ENCODE measurements around the gene GPR183.
"Not testable (repeated sequence)": the region's sequence is repeated elsewhere in the genome, so short reads cannot be mapped to it uniquely, and the experiment has no call there.

The GPR183 gene

GRCh38 chr13:99265821-99266426 is 41.3 kb downstream of the GPR183 start:
- DNase-seq, result peak in 1 of 2 experiments; percentile 56

- DNase-seq, result no peak
Observed at GRCh38 chr13:99265162-99265800, 41.9 kb downstream of the GPR183 start.

DNA sequence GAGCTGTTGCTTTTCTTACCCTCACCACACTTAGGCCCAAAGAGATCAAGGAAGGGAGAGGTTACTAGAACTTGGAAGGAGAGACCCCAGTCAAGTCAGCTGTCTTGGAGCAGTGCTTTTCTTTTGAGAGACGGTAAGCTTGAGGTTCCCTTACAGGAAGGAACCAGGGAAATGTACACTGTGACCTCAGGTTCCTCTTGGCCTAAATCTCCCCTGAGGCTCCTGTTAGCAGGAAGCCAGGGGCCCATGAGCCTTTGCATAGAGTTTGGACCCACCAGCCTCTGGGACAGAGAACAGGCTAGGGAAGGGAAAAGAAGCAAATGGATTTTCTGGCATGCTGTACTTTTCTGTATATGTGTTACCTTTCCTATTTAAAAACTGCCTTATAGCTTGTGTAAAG is 43.1 kb downstream of the GPR183 start:
- no peak for DNase-seq

DNA sequence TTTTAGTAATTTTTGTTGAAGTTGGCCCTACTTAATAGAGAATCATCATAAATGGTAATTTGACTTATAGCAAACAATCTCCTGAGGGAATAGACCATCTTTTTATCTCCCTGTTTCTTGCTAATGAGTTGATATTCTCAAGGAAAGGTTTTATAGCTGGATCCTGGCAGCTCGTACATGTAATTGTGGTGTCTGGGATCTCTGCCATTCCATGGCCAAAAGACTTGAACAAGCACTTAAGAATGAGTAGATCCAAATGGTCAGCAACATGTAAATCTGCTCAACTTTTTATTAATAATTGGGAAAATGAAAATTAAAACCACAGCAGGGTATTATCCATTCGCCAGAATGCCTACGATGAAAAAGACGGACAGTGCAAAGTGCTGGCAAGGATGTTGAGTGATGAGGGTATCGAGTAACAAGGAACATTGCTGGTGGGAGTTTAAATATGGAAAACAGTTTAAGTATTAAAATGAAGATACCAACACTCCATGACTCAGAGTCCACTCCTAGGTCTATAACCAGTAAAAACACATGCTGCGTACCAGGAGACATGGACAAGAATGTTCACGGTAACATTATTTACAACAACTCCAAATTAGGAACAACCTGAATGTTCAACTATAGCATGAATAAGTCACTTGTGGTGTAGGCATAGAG is 43.9 kb downstream of the GPR183 start:
- DNase-seq, result no peak

GRCh38 chr13:99261059-99261458 is 46.1 kb downstream of the GPR183 start:
- DNase-seq, result no peak

DNA sequence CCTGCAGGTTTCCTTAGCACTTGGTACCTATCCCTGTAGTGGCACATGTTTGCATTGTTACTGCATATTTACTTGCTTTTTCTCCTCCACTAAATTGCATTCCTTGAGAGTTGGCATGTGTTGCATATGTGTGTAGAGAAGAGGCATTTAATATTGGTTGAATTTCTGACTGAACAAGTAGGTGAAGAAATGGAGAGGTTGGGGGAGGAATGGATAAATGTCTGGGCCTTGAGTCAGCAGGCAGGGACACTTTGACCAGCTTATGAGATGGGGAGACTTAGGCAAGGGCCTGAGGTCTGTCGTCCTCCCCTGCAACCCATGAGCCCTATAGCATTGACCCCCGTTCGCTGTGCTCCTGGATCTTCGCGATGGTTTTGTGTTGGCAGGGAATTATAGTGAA is 47.0 kb downstream of the GPR183 start:
- no peak for DNase-seq

GRCh38 chr13:99258946-99259345 is 48.3 kb downstream of the GPR183 start:
- DNase-seq, result no peak

- DNase-seq, result no peak
Observed at GRCh38 chr13:99258210-99258860, 48.9 kb downstream of the GPR183 start, which contains the start of gene GPR18. TSS of gene GPR18 (minus strand) at chr13:99258379. CDS start at chr13:99255872, 2,507 bp downstream.

DNA sequence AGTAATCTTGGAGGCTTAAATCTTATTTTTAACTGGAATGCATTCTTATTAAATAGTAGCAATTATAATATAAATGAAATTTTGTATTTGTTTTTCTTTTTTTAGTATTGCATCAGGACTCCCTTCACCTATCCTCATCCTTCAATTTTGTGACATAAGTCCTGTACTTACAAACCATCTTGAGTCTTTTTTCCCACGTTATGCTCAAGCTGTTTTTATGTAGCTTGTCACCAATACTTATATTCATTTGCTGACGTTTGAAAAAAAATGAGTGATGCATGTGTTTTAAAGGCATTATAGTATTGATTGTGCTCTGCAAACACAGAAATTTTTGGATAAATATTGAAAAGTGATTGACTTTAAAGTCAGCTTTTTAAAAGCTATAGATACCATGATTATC is 49.9 kb downstream of the GPR183 start:
- no peak for DNase-seq

GRCh38 chr13:99256709-99257108 is 50.5 kb downstream of the GPR183 start:
- DNase-seq, result no peak

- no peak for DNase-seq
Observed at GRCh38 chr13:99256283-99256682, 50.9 kb downstream of the GPR183 start.

- DNase-seq, result no peak
Observed at GRCh38 chr13:99255271-99255670, 51.9 kb downstream of the GPR183 start.

GRCh38 chr13:99254830-99255229 is 52.4 kb downstream of the GPR183 start:
- no peak for DNase-seq

- no peak for DNase-seq
Observed at GRCh38 chr13:99251921-99252320, 55.3 kb downstream of the GPR183 start.

- no peak for DNase-seq
Observed at GRCh38 chr13:99250982-99251825, 56.0 kb downstream of the GPR183 start.

GRCh38 chr13:99249606-99250005 is 57.6 kb downstream of the GPR183 start:
- DNase-seq, result not testable (repeated sequence)

- not testable (repeated sequence) for DNase-seq
Observed at GRCh38 chr13:99249178-99249577, 58.0 kb downstream of the GPR183 start.

GRCh38 chr13:99246100-99246499 is 61.1 kb downstream of the GPR183 start:
- DNase-seq, result no peak

Measured in SW 1271 (cell line).